H9 (cell line): ENCODE measurements around the gene ERAS. TPM values are rescaled to one million over a fixed set of nuclear protein-coding genes. Genes with fewer than 3 reads are reported as not detected.

ENCODE experiments used
- DNase-seq: peaks from one replicate; pipeline ENCODE4 v3.0.0-alpha.2; 2017
- H2AFZ ChIP-seq: one replicate; pipeline ENCODE4 v1.6.1; 2013; ENCODE audit warnings: mild to moderate bottlenecking, low read length, control low read depth, moderate library complexity
- H2AK5ac ChIP-seq: 2 replicates; pipeline ENCODE4 v1.6.1; 2013; ENCODE audit warnings: low read length, control low read depth, mixed read lengths; ENCODE audit not compliant: insufficient read length
- H2BK120ac ChIP-seq: one replicate; pipeline ENCODE4 v1.6.1; 2013; ENCODE audit warnings: low read depth, mild to moderate bottlenecking, low read length, control low read depth, inconsistent platforms; ENCODE audit not compliant: poor library complexity, severe bottlenecking
- H2BK12ac ChIP-seq: 2 replicates; pipeline ENCODE4 v1.6.1; 2013; ENCODE audit warnings: low read length, control low read depth, mixed read lengths, low read depth; ENCODE audit not compliant: insufficient read length
- H2BK15ac ChIP-seq: 2 replicates; pipeline ENCODE4 v1.6.1; 2013; ENCODE audit warnings: low read depth, low read length, control low read depth
- H2BK20ac ChIP-seq: one replicate; pipeline ENCODE4 v1.6.1; 2013; ENCODE audit warnings: low read depth, mild to moderate bottlenecking, low read length, control low read depth, inconsistent platforms; ENCODE audit not compliant: poor library complexity, severe bottlenecking
- H2BK5ac ChIP-seq: 2 replicates; pipeline ENCODE4 v1.6.1; 2013; ENCODE audit warnings: low read length, control low read depth, mixed read lengths; ENCODE audit not compliant: insufficient read length
- H3K14ac ChIP-seq: 2 replicates; pipeline ENCODE4 v1.6.1; 2013; ENCODE audit warnings: low read length, control low read depth; ENCODE audit not compliant: insufficient read depth
- H3K18ac ChIP-seq: 2 replicates; pipeline ENCODE4 v1.6.1; 2013; ENCODE audit warnings: low read depth, mild to moderate bottlenecking, mixed read lengths, low read length, control low read depth; ENCODE audit not compliant: insufficient read length
- H3K23ac ChIP-seq: 2 replicates; pipeline ENCODE4 v1.6.1; 2013; ENCODE audit warnings: low read length, control low read depth, mixed read lengths, low read depth; ENCODE audit not compliant: insufficient read length
- H3K23me2 ChIP-seq: 2 replicates; pipeline ENCODE4 v1.6.1; 2013; ENCODE audit warnings: low read depth, mild to moderate bottlenecking, mixed read lengths, low read length, control low read depth; ENCODE audit not compliant: insufficient read length, poor library complexity, severe bottlenecking
- H3K27ac ChIP-seq: 2 replicates; pipeline ENCODE4 v1.5.1; 2013; ENCODE audit warnings: low read length, control low read depth, mixed read lengths, low read depth; ENCODE audit not compliant: insufficient read length
- H3K27me3 ChIP-seq: 2 replicates; pipeline ENCODE4 v1.6.1; 2013; ENCODE audit warnings: low read length, control low read depth, inconsistent platforms; ENCODE audit not compliant: insufficient read depth
- H3K4ac ChIP-seq: 2 replicates; pipeline ENCODE4 v1.6.1; 2013; ENCODE audit warnings: low read depth, mild to moderate bottlenecking, control low read depth, inconsistent platforms, low read length, moderate library complexity
- H3K4me1 ChIP-seq: 2 replicates; pipeline ENCODE4 v1.6.1; 2013; ENCODE audit warnings: low read length, control low read depth, inconsistent platforms; ENCODE audit not compliant: insufficient read depth
- H3K4me2 ChIP-seq: 2 replicates; pipeline ENCODE4 v1.6.1; 2013; ENCODE audit warnings: low read length, control low read depth, mixed read lengths; ENCODE audit not compliant: insufficient read length, insufficient read depth
- H3K56ac ChIP-seq: 2 replicates; pipeline ENCODE4 v1.6.1; 2013; ENCODE audit warnings: low read depth, mild to moderate bottlenecking, mixed read lengths, low read length, control low read depth; ENCODE audit not compliant: insufficient read length
- H3K79me1 ChIP-seq: 2 replicates; pipeline ENCODE4 v1.6.1; 2013; ENCODE audit warnings: low read depth, mild to moderate bottlenecking, moderate library complexity, low read length, control low read depth, inconsistent platforms; ENCODE audit not compliant: insufficient read depth, poor library complexity, severe bottlenecking
- H3K79me2 ChIP-seq: 2 replicates; pipeline ENCODE4 v1.6.1; 2013; ENCODE audit warnings: low read length, control low read depth, inconsistent platforms; ENCODE audit not compliant: insufficient read depth
- H3K9ac ChIP-seq: 2 replicates; pipeline ENCODE4 v1.6.1; 2013; ENCODE audit warnings: low read length, control low read depth, mixed read lengths; ENCODE audit not compliant: insufficient read length; ENCODE audit errors: extremely low read depth
- H3K9me3 ChIP-seq: one replicate; pipeline ENCODE4 v1.6.1; 2013; ENCODE audit warnings: low read depth, low read length, inconsistent platforms; ENCODE audit not compliant: control insufficient read depth
- H3T11ph ChIP-seq: one replicate; pipeline ENCODE4 v1.6.1; 2013; ENCODE audit warnings: mild to moderate bottlenecking, low read length, control low read depth, inconsistent platforms
- H4K20me1 ChIP-seq: one replicate; pipeline ENCODE4 v1.6.1; 2013; ENCODE audit not compliant: control insufficient read depth, insufficient read length, insufficient read depth
- H4K5ac ChIP-seq: 2 replicates; pipeline ENCODE4 v1.6.1; 2013; ENCODE audit warnings: low read depth, mild to moderate bottlenecking, mixed read lengths, low read length, control low read depth; ENCODE audit not compliant: insufficient read length
- H4K8ac ChIP-seq: replicated peaks from 2 replicates; pipeline ENCODE4 v1.6.1; 2013; ENCODE audit warnings: low read length, control low read depth, mixed read lengths, low read depth; ENCODE audit not compliant: insufficient read length
- H4K91ac ChIP-seq: 2 replicates; pipeline ENCODE4 v1.6.1; 2013; ENCODE audit warnings: low read depth, mild to moderate bottlenecking, moderate library complexity, mixed read lengths, low read length, control low read depth; ENCODE audit not compliant: insufficient read length
- H3K27ac Mint-ChIP-seq, 3 experiments: 2 replicates in 2 of 3; 3 replicates in 1 of 3; pipeline ENCODE4 v1.8.0; 2020 to 2021; ENCODE audit warnings: mixed read lengths in 3 of 3, mild to moderate bottlenecking in 1 of 3, moderate library complexity in 1 of 3
- H3K27me3 Mint-ChIP-seq: 2 replicates; pipeline ENCODE4 v1.8.0; 2021; ENCODE audit warnings: low read depth, mild to moderate bottlenecking, moderate library complexity, mixed read lengths
- H3K36me3 Mint-ChIP-seq, 3 experiments: 2 replicates in 2 of 3; 3 replicates in 1 of 3; pipeline ENCODE4 v1.8.0; 2020 to 2021; ENCODE audit warnings: low read depth in 3 of 3, mixed read lengths in 3 of 3; ENCODE audit not compliant: insufficient read depth in 1 of 3
- H3K4me1 Mint-ChIP-seq, 2 experiments: 2 replicates each; pipeline ENCODE4 v1.8.0; 2020; ENCODE audit warnings: mixed read lengths in 2 of 2
- H3K4me3 Mint-ChIP-seq, 2 experiments: 2 replicates in 1 of 2; 3 replicates in 1 of 2; pipeline ENCODE4 v1.8.0; 2020 to 2021; ENCODE audit warnings: mild to moderate bottlenecking in 2 of 2, mixed read lengths in 2 of 2, moderate library complexity in 1 of 2
- H3K9me3 Mint-ChIP-seq, 2 experiments: 2 replicates in 1 of 2; 3 replicates in 1 of 2; pipeline ENCODE4 v1.8.0; 2020; ENCODE audit warnings: mild to moderate bottlenecking in 2 of 2, mixed read lengths in 2 of 2, moderate library complexity in 1 of 2
- WGBS: extraction: QIAGEN DNeasy Blood & Tissue Kit; methylation state at CpG from one replicate; pipeline ENCODE4 v1.1.7; 2013; ENCODE audit warnings: missing lambda C conversion rate, low lambda C conversion rate, mixed read lengths; ENCODE audit not compliant: insufficient read length; ENCODE audit errors: extremely low coverage; 5-methylcytosine and 5-hydroxymethylcytosine counted together
- total RNA-seq: library from RNA; stranded (reverse); gene quantifications from 2 replicates; pipeline ENCODE4 v1.2.1, GENCODE V29; 2021
- TF ChIP-seq, protein P1 (sequence below): fragments of 200-600 bp; sonication (generic); conservative IDR thresholded peaks from 3 replicates; pipeline ENCODE4 v1.8.0; 2021; ENCODE audit warnings: antibody characterized with exemption, mild to moderate bottlenecking

ERAS gene
- total RNA-seq, 1 experiment from 2014 or later = not detected

DNA sequence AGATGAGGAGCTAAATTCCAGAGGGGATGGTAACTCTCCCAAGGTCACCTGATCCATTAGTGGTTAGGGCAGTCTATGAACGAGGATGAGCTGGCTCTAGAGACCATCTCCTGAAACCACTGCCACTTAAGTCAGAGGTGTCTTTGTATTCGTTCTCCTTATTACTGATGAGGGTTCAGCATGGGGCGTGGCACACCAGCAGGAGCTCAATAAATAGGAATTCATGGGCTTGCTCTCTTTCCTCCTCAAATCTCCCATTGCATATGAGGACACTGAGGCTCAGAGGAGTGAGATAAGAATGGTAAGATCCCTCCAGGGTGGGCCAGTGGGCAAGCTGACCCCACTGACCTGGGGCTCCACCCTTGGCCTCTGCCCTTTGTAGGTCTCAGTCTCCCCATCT is 41.6 kb upstream of the ERAS start:
- no peak overlapping the region for H4K91ac ChIP-seq
- no peak overlapping the region for H2BK20ac ChIP-seq
- no peak overlapping the region for H3K4me3 Mint-ChIP-seq
- TF ChIP-seq, protein P1, sequence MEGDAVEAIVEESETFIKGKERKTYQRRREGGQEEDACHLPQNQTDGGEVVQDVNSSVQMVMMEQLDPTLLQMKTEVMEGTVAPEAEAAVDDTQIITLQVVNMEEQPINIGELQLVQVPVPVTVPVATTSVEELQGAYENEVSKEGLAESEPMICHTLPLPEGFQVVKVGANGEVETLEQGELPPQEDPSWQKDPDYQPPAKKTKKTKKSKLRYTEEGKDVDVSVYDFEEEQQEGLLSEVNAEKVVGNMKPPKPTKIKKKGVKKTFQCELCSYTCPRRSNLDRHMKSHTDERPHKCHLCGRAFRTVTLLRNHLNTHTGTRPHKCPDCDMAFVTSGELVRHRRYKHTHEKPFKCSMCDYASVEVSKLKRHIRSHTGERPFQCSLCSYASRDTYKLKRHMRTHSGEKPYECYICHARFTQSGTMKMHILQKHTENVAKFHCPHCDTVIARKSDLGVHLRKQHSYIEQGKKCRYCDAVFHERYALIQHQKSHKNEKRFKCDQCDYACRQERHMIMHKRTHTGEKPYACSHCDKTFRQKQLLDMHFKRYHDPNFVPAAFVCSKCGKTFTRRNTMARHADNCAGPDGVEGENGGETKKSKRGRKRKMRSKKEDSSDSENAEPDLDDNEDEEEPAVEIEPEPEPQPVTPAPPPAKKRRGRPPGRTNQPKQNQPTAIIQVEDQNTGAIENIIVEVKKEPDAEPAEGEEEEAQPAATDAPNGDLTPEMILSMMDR = no peak
- no peak overlapping the region for H3K56ac ChIP-seq
- 0 out of 4 replicates have a peak, but pooled peaks cover 0 to 3% of the 10 kb centered on the region in 2 experiments for H3K4me1 Mint-ChIP-seq
- H3K4me1 ChIP-seq = no peaks in the 10 kb centered on the region
- no peak overlapping the region for H3K14ac ChIP-seq
- H3T11ph ChIP-seq = no peak overlapping the region
- no peak overlapping the region for H2BK12ac ChIP-seq
- no peaks in the 10 kb centered on the region for H3K27me3 ChIP-seq
- no peak overlapping the region for H3K4me2 ChIP-seq
- no peak overlapping the region for H2AK5ac ChIP-seq
- no peak overlapping the region for H2AFZ ChIP-seq
- no peak overlapping the region for H2BK15ac ChIP-seq
- H4K20me1 ChIP-seq = no peaks in the 10 kb centered on the region
- no peak overlapping the region for H2BK120ac ChIP-seq
- H3K27ac ChIP-seq = no peak overlapping the region
- H3K9ac ChIP-seq = no peak overlapping the region
- no CpG with 5 or more reads among the region's 3 CpGs for WGBS
- peaks cover 0 to 4% (median 3%) of the 10 kb centered on the region in 3 experiments; a peak in 3 of 7 replicates for H3K36me3 Mint-ChIP-seq
- H4K8ac ChIP-seq = no peak overlapping the region
- no peak overlapping the region for H3K23ac ChIP-seq
- H3K9me3 Mint-ChIP-seq = peaks cover 60 to 81% of the 10 kb centered on the region in 2 experiments
- H4K5ac ChIP-seq = no peak overlapping the region
- H3K27ac Mint-ChIP-seq = no peak overlapping the region
- peaks cover 14% of the 10 kb centered on the region for H3K9me3 ChIP-seq
- no peaks in the 10 kb centered on the region for H3K79me2 ChIP-seq
- H3K23me2 ChIP-seq = no peaks in the 10 kb centered on the region
- H2BK5ac ChIP-seq = no peak overlapping the region
- H3K79me1 ChIP-seq = no peaks in the 10 kb centered on the region
- DNase-seq = no peak
- no peak overlapping the region for H3K18ac ChIP-seq
- no peak overlapping the region for H3K4ac ChIP-seq
- H3K27me3 Mint-ChIP-seq = peaks cover 18% of the 10 kb centered on the region
